ENCODE data around the gene SVEP1.

The SVEP1 gene

DNA sequence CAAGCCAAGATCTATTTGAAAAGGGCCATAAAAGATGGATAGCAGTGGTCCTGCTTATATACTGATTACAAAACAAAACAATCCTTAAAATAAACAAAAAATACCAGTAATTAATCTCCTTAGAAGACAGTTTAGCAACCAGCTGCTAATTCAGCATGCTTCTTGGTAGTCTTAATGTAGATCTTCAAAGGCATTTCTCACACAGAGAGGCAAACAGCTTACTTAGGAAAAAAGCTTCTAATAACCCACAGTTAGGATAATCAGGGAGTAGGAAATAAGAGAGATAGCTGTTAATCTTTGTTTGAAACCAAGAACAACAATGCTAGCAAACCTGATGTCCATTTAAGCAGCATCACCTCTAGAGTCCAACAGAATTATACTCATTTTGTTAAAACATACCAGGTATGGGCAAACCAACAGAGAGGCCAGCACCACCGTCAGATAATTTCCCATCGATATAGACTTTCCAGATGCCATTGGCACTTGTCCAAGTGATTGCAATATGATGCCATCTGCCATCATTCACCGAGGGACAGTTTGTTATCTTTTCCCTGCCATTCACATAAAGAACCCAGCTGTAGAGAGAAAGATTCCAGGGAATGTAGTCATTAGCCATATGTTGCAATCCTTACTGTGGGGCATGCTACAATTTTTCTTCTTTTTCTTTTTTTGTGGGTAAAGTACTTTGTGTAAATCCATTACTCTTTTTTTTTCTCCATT is 136.2 kb downstream of the SVEP1 start:
- TF ChIP-seq, protein P1, sequence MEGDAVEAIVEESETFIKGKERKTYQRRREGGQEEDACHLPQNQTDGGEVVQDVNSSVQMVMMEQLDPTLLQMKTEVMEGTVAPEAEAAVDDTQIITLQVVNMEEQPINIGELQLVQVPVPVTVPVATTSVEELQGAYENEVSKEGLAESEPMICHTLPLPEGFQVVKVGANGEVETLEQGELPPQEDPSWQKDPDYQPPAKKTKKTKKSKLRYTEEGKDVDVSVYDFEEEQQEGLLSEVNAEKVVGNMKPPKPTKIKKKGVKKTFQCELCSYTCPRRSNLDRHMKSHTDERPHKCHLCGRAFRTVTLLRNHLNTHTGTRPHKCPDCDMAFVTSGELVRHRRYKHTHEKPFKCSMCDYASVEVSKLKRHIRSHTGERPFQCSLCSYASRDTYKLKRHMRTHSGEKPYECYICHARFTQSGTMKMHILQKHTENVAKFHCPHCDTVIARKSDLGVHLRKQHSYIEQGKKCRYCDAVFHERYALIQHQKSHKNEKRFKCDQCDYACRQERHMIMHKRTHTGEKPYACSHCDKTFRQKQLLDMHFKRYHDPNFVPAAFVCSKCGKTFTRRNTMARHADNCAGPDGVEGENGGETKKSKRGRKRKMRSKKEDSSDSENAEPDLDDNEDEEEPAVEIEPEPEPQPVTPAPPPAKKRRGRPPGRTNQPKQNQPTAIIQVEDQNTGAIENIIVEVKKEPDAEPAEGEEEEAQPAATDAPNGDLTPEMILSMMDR (IDR thresholded peaks at IDR 0.05), result no peak

- TF ChIP-seq, protein P1 (IDR thresholded peaks at IDR 0.05), result no peak
These were observed 138.7 kb downstream of the SVEP1 start for GRCh38 chr9:110440796-110441195.

DNA sequence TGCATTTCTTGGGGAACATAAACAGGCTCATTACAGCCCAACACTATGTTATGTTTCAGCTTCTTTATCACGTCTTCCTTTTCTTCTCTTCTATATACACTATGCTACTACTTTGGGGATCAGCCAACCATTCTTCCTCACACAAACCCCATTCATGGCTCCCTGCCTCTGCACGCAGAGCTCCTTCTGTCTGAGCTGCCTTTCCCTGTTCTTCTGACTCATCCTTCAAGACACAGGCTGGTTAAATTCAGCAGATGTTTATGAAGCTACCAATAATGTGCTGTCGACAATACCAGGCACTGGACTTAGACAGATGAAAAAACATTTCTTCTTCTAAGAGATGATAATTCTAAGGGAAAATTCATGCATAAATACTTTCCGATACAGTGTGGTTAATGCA is 139.4 kb downstream of the SVEP1 start:
- TF ChIP-seq, protein P1 (IDR thresholded peaks at IDR 0.05), result no peak

DNA sequence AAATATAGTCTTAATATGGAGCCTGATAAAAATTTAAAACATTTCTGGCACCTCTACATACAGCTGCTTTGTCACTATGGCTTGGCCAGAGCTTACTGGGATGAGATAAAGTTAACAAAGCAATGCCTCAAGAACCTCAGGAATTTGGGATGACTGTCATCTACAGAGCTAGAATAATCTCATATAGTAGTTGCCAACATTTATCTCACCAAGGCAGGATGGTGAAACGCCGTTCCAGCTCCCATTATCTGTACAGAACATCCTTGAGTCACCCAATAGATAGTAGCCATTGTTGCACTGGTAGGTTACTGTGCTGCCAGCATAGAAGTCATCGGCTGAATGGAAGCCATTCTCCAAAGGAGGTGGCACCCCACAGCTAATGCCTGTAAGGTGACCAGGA is 147.3 kb downstream of the SVEP1 start:
- TF ChIP-seq, protein P1 (IDR thresholded peaks at IDR 0.05), result no peak

GRCh38 chr9:110429453-110429852 is 150.1 kb downstream of the SVEP1 start:
- TF ChIP-seq, protein P1 (IDR thresholded peaks at IDR 0.05), result no peak

DNA sequence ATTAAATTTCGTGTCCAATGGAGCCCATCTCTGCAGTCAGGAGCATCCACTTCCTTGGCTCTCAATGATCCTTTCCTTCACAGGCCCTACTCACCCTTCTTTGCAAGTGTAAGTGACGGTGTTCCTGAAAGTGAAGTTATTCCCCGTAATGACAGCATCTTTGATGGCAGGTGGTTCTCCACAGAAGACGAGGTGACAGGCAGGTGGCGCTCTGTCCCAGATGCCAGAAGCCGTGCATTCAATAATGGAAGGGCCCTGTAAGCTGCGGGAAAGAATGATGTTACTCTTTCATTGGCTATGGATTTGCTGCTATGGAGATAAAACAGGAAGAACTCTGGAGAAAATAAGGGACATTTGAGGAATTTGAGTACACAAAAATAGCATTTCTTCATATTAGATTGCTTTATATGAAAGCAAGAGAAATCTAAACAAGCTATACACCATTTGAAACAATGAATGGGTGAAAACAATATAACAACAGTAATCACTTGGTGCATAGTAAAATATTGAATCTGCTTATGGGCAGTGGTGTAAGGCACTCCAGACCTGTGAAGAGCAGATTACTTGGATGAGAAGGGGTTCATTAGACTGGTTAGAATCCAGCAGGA is 151.9 kb downstream of the SVEP1 start:
- TF ChIP-seq, protein P1 (IDR thresholded peaks at IDR 0.05), result peak; percentile 75

- TF ChIP-seq, protein P1 (IDR thresholded peaks at IDR 0.05), result peak; percentile 43; the same call in 1 of the 2 replicates
These were observed 153.4 kb downstream of the SVEP1 start for GRCh38 chr9:110426052-110426709.
